ENCODE data around the gene GFI1. TPM values are rescaled to one million over a fixed set of nuclear protein-coding genes. Genes with fewer than 3 reads are reported as not detected.

The GFI1 gene
- total and polyA plus RNA-seq, 2 of the 13 experiments (the other 11 are each of a cell fraction or from before 2014, with no cell fraction given): 10.3 to 10.5 TPM

GRCh38 chr1:92505015-92505692, 18.4 kb upstream of the GFI1 start (continued):
- TF ChIP-seq HDAC6 (IDR thresholded peaks at IDR 0.05; ENCODE audit: low read depth, low read length): no peak
- peak; percentile 10; the same call in 1 of the 2 replicates for TF ChIP-seq MAX (IDR thresholded peaks at IDR 0.05)
- TF ChIP-seq HMGXB3 (CRISPR knock-in tag; IDR thresholded peaks at IDR 0.05; ENCODE audit: borderline replicate concordance): peak; percentile 71; the same call in 1 of the 2 replicates
- TF ChIP-seq RORA (CRISPR knock-in tag; IDR thresholded peaks at IDR 0.05): no peak
- TF ChIP-seq U2AF2 (IDR thresholded peaks at IDR 0.05; ENCODE audit: low read depth, low read length): no peak
- no peak for TF ChIP-seq ZNF510 (CRISPR knock-in tag; IDR thresholded peaks at IDR 0.05; ENCODE audit: low read depth)
- no peak for TF ChIP-seq MXI1 (IDR thresholded peaks at IDR 0.05; ENCODE audit: borderline replicate concordance, low read depth, low read length)
- no peak for TF ChIP-seq ZNF543 (CRISPR knock-in tag; IDR thresholded peaks at IDR 0.05)
- TF ChIP-seq CHD4 (IDR thresholded peaks at IDR 0.05; ENCODE audit: borderline replicate concordance, low read length): peak; percentile 33; the same call in 1 of the 2 replicates
- no peak for TF ChIP-seq KMT2B (CRISPR knock-in tag; IDR thresholded peaks at IDR 0.05)
- no peak for TF ChIP-seq NFRKB (IDR thresholded peaks at IDR 0.05)
- TF ChIP-seq KLF15 (CRISPR knock-in tag; IDR thresholded peaks at IDR 0.05; ENCODE audit: borderline replicate concordance): no peak
- TF ChIP-seq SATB2 (CRISPR knock-in tag; IDR thresholded peaks at IDR 0.05): no peak
- TF ChIP-seq RXRB (CRISPR knock-in tag; IDR thresholded peaks at IDR 0.05; ENCODE audit: borderline replicate concordance): peak; percentile 65; the same call in 1 of the 2 replicates
- no peak; the same call in 1 of the 2 replicates for TF ChIP-seq PPARG (CRISPR knock-in tag; conservative IDR thresholded peaks at IDR 0.05)
- 0 out of 2 replicates have a peak, but pooled peaks have one; percentile 60 for TF ChIP-seq HOXD1 (CRISPR knock-in tag; IDR thresholded peaks at IDR 0.05)
- peak; percentile 29; the same call in 1 of the 2 replicates for TF ChIP-seq ZKSCAN8 (CRISPR knock-in tag; IDR thresholded peaks at IDR 0.05; ENCODE audit: borderline replicate concordance)
- TF ChIP-seq PREB (CRISPR knock-in tag; IDR thresholded peaks at IDR 0.05): no peak
- TF ChIP-seq TBL1XR1 (IDR thresholded peaks at IDR 0.05; ENCODE audit: borderline replicate concordance, low read length, partially characterized antibody): peak; percentile 47
- TF ChIP-seq ATF2 (CRISPR knock-in tag; IDR thresholded peaks at IDR 0.05): peak; percentile 37; the same call in 1 of the 2 replicates
- TF ChIP-seq IRF2 (CRISPR knock-in tag; IDR thresholded peaks at IDR 0.05): no peak
- TF ChIP-seq TFAP4 (IDR thresholded peaks at IDR 0.05; ENCODE audit: borderline replicate concordance, low read depth): peak; percentile 30; the same call in 1 of the 2 replicates
- TF ChIP-seq ZFP90 (CRISPR knock-in tag; IDR thresholded peaks at IDR 0.05; ENCODE audit: borderline replicate concordance): no peak

All from HepG2 (cell line).